Gastroesophageal sphincter (tissue), 3 donors: ENCODE measurements around the gene KCNC3.

Experiments used
- CTCF ChIP-seq, 4 experiments: fragments of 200-600 bp in 2 of 4; fragments of 450-650 bp in 2 of 4; sonication (generic) in 1 of 4; IDR thresholded peaks; one replicate each; pipeline ENCODE4 v1.5.1; 2017 to 2019; ENCODE audit warnings: antibody characterized with exemption in 4 of 4, mild to moderate bottlenecking in 2 of 4, moderate library complexity in 2 of 4
- POLR2A ChIP-seq, 2 donors: fragments of 450-650 bp; IDR thresholded peaks; one replicate each; pipeline ENCODE4 v1.6.1; 2017; ENCODE audit warnings: antibody characterized with exemption in 2 of 2, mild to moderate bottlenecking in 2 of 2, moderate library complexity in 1 of 2

GRCh38 chr19:50320596-50320995, 8.6 kb downstream of the KCNC3 start:
- TF ChIP-seq POLR2A (IDR thresholded peaks at IDR 0.05) (no peak), CTCF (IDR thresholded peaks at IDR 0.05) (no peak)
